HepG2 (cell line): ENCODE data around the gene ARFGEF3. TPM values are rescaled to one million over a fixed set of nuclear protein-coding genes. Genes with fewer than 3 reads are reported as not detected.

Source experiments
- HOXA5 ChIP-seq: sonication (generic); formaldehyde crosslinking; IDR thresholded peaks from 2 replicates; pipeline ENCODE4 v1.4.0; 2020; ENCODE audit warnings: missing genetic modification reagents
- RFX1 ChIP-seq: fragments of 450-650 bp; IDR thresholded peaks from 2 replicates; pipeline ENCODE4 v1.6.1; 2017
- TARDBP ChIP-seq: sonication (generic); formaldehyde crosslinking; IDR thresholded peaks from 2 replicates; pipeline ENCODE4 v1.8.0; 2022; ENCODE audit warnings: mild to moderate bottlenecking, missing genetic modification reagents
- THRA ChIP-seq: sonication (generic); formaldehyde crosslinking; IDR thresholded peaks from 2 replicates; pipeline ENCODE4 v1.4.0; 2020; ENCODE audit warnings: missing genetic modification reagents, borderline replicate concordance
- ZBTB44 ChIP-seq: sonication (generic); formaldehyde crosslinking; IDR thresholded peaks from 2 replicates; pipeline ENCODE4 v1.4.0; 2020; ENCODE audit warnings: missing genetic modification reagents
- ZBTB7B ChIP-seq: sonication (generic); formaldehyde crosslinking; IDR thresholded peaks from 2 replicates; pipeline ENCODE4 v1.4.0; 2020; ENCODE audit warnings: missing genetic modification reagents
- ZNF280B ChIP-seq: sonication (generic); formaldehyde crosslinking; IDR thresholded peaks from 2 replicates; pipeline ENCODE4 v1.5.0; 2020; ENCODE audit warnings: missing genetic modification reagents, mild to moderate bottlenecking, borderline replicate concordance
- ZNF331 ChIP-seq: sonication (generic); formaldehyde crosslinking; IDR thresholded peaks from 2 replicates; pipeline ENCODE4 v1.4.0; 2020; ENCODE audit warnings: missing genetic modification reagents
- ZNF430 ChIP-seq: sonication (generic); formaldehyde crosslinking; IDR thresholded peaks from 2 replicates; pipeline ENCODE4 v1.9.0; 2021; ENCODE audit warnings: mild to moderate bottlenecking, missing genetic modification reagents
- ZNF674 ChIP-seq: sonication (generic); formaldehyde crosslinking; IDR thresholded peaks from 2 replicates; pipeline ENCODE4 v1.5.0; 2020; ENCODE audit warnings: low read depth, mild to moderate bottlenecking, missing genetic modification reagents
- polyA plus RNA-seq, 8 experiments: library from polyadenylated mRNA; depleted of rRNA in 3 of 8; stranded (reverse) in 7 of 8; unstranded in 1 of 8; fragments of >200 nt; fragmentation: Illumina TruSeq in 4 of 8; extraction: Trizol in 4 of 8; gene quantifications; 2 replicates each; pipeline versions ENCODE4 v1.2.1 to v1.2.3, GENCODE V29; 2011 to 2016; ENCODE audit warnings: low read depth in 4 of 8, missing spikeins in 1 of 8, mixed read lengths in 1 of 8; ENCODE audit not compliant: insufficient read depth in 1 of 8
- total RNA-seq, 5 experiments: library from RNA; depleted of rRNA; stranded (reverse); fragments of >200 nt; fragmentation: Illumina TruSeq; extraction: Trizol; gene quantifications; 2 replicates each; pipeline ENCODE4 v1.2.3, GENCODE V29; 2016; ENCODE audit warnings: low read depth in 1 of 5
- TF ChIP-seq, protein P1 (sequence below): sonication (generic); formaldehyde crosslinking; IDR thresholded peaks from 2 replicates; pipeline ENCODE4 v1.4.0; 2020; ENCODE audit warnings: missing genetic modification reagents
- TF ChIP-seq, protein P2 (sequence below): IDR thresholded peaks from 2 replicates; pipeline ENCODE4 v1.6.1; 2016; ENCODE audit warnings: control low read depth
- TF ChIP-seq, protein P3 (sequence below): sonication (generic); formaldehyde crosslinking; IDR thresholded peaks from 2 replicates; pipeline ENCODE4 v1.8.0; 2022; ENCODE audit warnings: mild to moderate bottlenecking, missing genetic modification reagents, borderline replicate concordance
- TF ChIP-seq, protein P4 (sequence below): sonication (generic); formaldehyde crosslinking; IDR thresholded peaks from 2 replicates; pipeline ENCODE4 v1.5.0; 2020; ENCODE audit warnings: missing genetic modification reagents, mild to moderate bottlenecking, borderline replicate concordance
- TF ChIP-seq, protein P5 (sequence below): sonication (generic); formaldehyde crosslinking; IDR thresholded peaks from 2 replicates; pipeline ENCODE4 v1.5.1; 2020; ENCODE audit warnings: missing genetic modification reagents, mild to moderate bottlenecking, borderline replicate concordance

ARFGEF3 gene
- total and polyA plus RNA-seq, 2 of the 13 experiments (the other 11 are each of a cell fraction or from before 2014, with no cell fraction given): 0.60 to 2.6 TPM

GRCh38 chr6:138257638-138258040 lies 95.9 kb downstream of the ARFGEF3 start (continued):
- TF ChIP-seq, protein P1, sequence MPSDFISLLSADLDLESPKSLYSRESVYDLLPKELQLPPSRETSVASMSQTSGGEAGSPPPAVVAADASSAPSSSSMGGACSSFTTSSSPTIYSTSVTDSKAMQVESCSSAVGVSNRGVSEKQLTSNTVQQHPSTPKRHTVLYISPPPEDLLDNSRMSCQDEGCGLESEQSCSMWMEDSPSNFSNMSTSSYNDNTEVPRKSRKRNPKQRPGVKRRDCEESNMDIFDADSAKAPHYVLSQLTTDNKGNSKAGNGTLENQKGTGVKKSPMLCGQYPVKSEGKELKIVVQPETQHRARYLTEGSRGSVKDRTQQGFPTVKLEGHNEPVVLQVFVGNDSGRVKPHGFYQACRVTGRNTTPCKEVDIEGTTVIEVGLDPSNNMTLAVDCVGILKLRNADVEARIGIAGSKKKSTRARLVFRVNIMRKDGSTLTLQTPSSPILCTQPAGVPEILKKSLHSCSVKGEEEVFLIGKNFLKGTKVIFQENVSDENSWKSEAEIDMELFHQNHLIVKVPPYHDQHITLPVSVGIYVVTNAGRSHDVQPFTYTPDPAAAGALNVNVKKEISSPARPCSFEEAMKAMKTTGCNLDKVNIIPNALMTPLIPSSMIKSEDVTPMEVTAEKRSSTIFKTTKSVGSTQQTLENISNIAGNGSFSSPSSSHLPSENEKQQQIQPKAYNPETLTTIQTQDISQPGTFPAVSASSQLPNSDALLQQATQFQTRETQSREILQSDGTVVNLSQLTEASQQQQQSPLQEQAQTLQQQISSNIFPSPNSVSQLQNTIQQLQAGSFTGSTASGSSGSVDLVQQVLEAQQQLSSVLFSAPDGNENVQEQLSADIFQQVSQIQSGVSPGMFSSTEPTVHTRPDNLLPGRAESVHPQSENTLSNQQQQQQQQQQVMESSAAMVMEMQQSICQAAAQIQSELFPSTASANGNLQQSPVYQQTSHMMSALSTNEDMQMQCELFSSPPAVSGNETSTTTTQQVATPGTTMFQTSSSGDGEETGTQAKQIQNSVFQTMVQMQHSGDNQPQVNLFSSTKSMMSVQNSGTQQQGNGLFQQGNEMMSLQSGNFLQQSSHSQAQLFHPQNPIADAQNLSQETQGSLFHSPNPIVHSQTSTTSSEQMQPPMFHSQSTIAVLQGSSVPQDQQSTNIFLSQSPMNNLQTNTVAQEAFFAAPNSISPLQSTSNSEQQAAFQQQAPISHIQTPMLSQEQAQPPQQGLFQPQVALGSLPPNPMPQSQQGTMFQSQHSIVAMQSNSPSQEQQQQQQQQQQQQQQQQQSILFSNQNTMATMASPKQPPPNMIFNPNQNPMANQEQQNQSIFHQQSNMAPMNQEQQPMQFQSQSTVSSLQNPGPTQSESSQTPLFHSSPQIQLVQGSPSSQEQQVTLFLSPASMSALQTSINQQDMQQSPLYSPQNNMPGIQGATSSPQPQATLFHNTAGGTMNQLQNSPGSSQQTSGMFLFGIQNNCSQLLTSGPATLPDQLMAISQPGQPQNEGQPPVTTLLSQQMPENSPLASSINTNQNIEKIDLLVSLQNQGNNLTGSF (CRISPR knock-in tag): no peak
- TF ChIP-seq, protein P2, sequence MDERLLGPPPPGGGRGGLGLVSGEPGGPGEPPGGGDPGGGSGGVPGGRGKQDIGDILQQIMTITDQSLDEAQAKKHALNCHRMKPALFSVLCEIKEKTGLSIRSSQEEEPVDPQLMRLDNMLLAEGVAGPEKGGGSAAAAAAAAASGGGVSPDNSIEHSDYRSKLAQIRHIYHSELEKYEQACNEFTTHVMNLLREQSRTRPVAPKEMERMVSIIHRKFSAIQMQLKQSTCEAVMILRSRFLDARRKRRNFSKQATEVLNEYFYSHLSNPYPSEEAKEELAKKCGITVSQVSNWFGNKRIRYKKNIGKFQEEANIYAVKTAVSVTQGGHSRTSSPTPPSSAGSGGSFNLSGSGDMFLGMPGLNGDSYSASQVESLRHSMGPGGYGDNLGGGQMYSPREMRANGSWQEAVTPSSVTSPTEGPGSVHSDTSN (CRISPR knock-in tag): no peak
- TF ChIP-seq TARDBP (CRISPR knock-in tag): peak; percentile 28; the same call in 1 of the 2 replicates
- TF ChIP-seq ZNF280B (CRISPR knock-in tag): no peak
- no peak for TF ChIP-seq HOXA5
- no peak for TF ChIP-seq RFX1
- TF ChIP-seq THRA (CRISPR knock-in tag): no peak; the same call in 1 of the 2 replicates
- TF ChIP-seq, protein P3, sequence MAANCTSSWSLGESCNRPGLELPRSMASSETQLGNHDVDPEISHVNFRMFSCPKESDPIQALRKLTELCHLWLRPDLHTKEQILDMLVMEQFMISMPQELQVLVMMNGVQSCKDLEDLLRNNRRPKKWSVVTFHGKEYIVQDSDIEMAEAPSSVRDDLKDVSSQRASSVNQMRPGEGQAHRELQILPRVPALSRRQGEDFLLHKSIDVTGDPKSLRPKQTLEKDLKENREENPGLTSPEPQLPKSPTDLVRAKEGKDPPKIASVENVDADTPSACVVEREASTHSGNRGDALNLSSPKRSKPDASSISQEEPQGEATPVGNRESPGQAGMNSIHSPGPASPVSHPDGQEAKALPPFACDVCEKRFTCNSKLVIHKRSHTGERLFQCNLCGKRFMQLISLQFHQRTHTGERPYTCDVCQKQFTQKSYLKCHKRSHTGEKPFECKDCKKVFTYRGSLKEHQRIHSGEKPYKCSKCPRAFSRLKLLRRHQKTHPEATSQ (CRISPR knock-in tag): no peak
- TF ChIP-seq, protein P4, sequence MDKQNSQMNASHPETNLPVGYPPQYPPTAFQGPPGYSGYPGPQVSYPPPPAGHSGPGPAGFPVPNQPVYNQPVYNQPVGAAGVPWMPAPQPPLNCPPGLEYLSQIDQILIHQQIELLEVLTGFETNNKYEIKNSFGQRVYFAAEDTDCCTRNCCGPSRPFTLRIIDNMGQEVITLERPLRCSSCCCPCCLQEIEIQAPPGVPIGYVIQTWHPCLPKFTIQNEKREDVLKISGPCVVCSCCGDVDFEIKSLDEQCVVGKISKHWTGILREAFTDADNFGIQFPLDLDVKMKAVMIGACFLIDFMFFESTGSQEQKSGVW (CRISPR knock-in tag): no peak
- TF ChIP-seq, protein P5, sequence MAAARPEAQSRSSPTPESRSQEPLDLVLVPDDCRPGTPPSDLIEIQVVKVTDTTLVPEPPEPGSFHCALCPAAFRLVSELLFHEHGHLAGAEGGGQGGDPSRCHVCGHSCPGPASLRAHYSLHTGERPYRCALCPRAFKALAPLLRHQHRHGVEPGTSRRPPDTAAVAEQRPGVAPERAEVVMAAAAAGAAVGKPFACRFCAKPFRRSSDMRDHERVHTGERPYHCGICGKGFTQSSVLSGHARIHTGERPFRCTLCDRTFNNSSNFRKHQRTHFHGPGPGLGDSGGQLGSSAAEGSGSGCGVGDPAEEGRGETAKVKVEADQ (CRISPR knock-in tag): no peak
- no peak for TF ChIP-seq ZNF430 (CRISPR knock-in tag)
- no peak for TF ChIP-seq ZBTB44 (CRISPR knock-in tag)
- no peak for TF ChIP-seq ZBTB7B (CRISPR knock-in tag)
- no peak for TF ChIP-seq ZNF331
- TF ChIP-seq ZNF674: no peak
